ENCODE data around the gene CSN1S1.

CSN1S1 gene

GRCh38 chr4:69995526-69996016 lies 64.7 kb downstream of the CSN1S1 start, which contains the start of gene STATH:
STATH (plus strand) TSS chr4:69995966; CDS start chr4:69998438, 2,472 bp downstream.
- no peak for DNase-seq
